PFSK-1 (cell line): ENCODE data around the gene TNFRSF13B.

Experiments
- POLR2AphosphoS5 ChIP-seq: IDR thresholded peaks from 2 replicates; pipeline ENCODE4 v1.6.1; 2012; ENCODE audit warnings: low read depth, mild to moderate bottlenecking, control low read depth, low read length, moderate library complexity
- REST ChIP-seq, 2 experiments: IDR thresholded peaks; 2 replicates each; pipeline versions ENCODE4 v1.6.1 to v1.8.0; 2011 to 2012; ENCODE audit warnings: low read depth in 2 of 2, low read length in 2 of 2, control low read depth in 1 of 2, inconsistent platforms in 1 of 2, mild to moderate bottlenecking in 1 of 2, moderate library complexity in 1 of 2; ENCODE audit not compliant: insufficient read depth in 1 of 2
- SIN3A ChIP-seq: IDR thresholded peaks from 2 replicates; pipeline ENCODE4 v1.6.1; 2012; ENCODE audit warnings: mild to moderate bottlenecking, low read length, moderate library complexity, borderline replicate concordance; ENCODE audit not compliant: insufficient read depth

GRCh38 chr17:16972346-16972745, 428 bp upstream of the TNFRSF13B start:
- no peak for TF ChIP-seq POLR2AphosphoS5
- no peak for TF ChIP-seq REST (IDR thresholded peaks at IDR 0.05; ENCODE audit: insufficient read depth in 1 of 2, low read depth in 2 of 2, low read length in 2 of 2)
- TF ChIP-seq SIN3A, result no peak
